ENCODE data around the gene SARNP.
A peak's percentile ranks its signal among the peaks of the same experiment; 100 is the strongest.

Gene SARNP

DNA sequence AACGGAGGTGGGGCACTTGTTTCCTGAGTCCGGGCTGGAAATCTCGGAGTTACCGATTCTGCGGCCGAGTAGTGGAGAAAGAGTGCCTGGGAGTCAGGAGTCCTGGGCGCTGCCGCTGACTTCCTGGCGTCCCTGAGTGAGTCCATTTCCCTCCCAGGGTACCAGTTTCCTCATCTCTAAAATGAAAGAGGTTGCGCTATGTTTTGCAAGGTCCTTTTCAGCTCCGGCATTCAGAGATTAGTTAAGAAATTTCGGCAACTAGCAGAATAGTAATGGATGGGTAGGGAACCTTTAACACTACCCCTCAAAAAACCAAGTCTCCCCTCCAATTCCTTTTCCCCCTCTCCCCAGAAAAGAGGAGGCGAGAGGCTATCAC, 101.0 kb downstream of the SARNP start:
- no peak for TF ChIP-seq CTCF (IDR thresholded peaks at IDR 0.05; ENCODE audit: extremely low read depth, missing control alignments)
- DNase-seq (ENCODE audit: low spot score) = no peak

- TF ChIP-seq CTCF (IDR thresholded peaks at IDR 0.05; ENCODE audit: extremely low read depth, missing control alignments) = no peak
- peak; percentile 95 for DNase-seq (ENCODE audit: low spot score)
These were observed 101.5 kb downstream of the SARNP start, which contains the start of gene BLOC1S1 for GRCh38 chr12:55715833-55716581. BLOC1S1 (plus strand) TSS chr12:55716046; CDS start chr12:55716052, 6 bp downstream.

- TF ChIP-seq CTCF (IDR thresholded peaks at IDR 0.05; ENCODE audit: extremely low read depth, missing control alignments) = no peak
These were observed 102.3 kb downstream of the SARNP start for GRCh38 chr12:55715169-55715764.

GRCh38 chr12:55713721-55714120, 103.8 kb downstream of the SARNP start:
- DNase-seq (ENCODE audit: low spot score) = no peak
- TF ChIP-seq CTCF (IDR thresholded peaks at IDR 0.05; ENCODE audit: extremely low read depth, missing control alignments) = no peak

More at GRCh38 chr12:55715169-55715764, 102.3 kb downstream of the SARNP start:
- no peak for DNase-seq (ENCODE audit: low spot score)

- no peak for TF ChIP-seq CTCF (IDR thresholded peaks at IDR 0.05; ENCODE audit: extremely low read depth, missing control alignments)
These were observed 104.7 kb downstream of the SARNP start for GRCh38 chr12:55712700-55713415.

DNA sequence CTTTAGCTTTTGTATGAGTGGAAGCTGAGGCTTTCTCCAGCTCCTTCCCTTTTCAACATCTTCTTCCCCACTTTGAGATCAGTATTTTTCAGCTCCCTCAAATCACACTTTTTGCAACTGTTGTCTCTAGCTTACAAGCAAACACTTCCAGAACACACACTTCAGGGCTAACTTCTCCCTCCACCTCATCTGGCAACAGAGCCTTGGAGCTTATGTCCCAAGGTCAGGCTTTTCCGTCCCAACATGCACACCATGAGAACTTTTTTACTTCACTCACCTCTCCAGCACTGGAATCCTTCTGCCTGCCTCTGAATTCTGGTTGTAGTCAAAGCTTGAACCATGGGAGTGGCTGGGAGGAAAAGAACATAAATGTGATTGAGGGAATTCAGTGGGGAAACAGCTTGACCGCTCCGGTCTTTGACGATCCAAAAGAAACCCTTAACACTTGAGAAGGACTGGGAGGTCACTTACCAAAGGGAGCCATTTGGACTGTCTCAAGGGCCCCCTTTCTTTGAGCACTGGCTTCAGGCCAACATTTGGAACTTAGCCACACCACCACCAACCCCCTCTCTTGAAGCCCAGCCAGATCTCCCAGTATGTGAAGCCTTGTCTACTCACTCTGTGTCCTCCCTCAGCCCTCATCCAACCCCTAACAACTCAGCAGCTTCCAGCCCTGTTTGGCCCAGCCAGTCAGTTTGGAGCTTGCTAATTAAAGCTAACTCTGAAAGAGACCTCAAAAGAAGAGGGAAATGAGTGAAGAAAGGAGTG, 105.6 kb downstream of the SARNP start:
- no peak for DNase-seq (ENCODE audit: low spot score)
- TF ChIP-seq CTCF (IDR thresholded peaks at IDR 0.05; ENCODE audit: extremely low read depth, missing control alignments) = no peak

More at GRCh38 chr12:55712700-55713415, 104.7 kb downstream of the SARNP start:
- DNase-seq (ENCODE audit: low spot score) = no peak
